Mucosa of rectum (tissue), 2 donors: ENCODE results near the gene CRISPLD2.

ENCODE experiments used
- H3K27ac ChIP-seq, 2 donors: one replicate each; pipeline ENCODE4 v1.7.0; 2013; ENCODE audit warnings: inconsistent platforms in 2 of 2, low read depth in 2 of 2, low read length in 2 of 2
- H3K27me3 ChIP-seq, 2 donors: one replicate each; pipeline ENCODE4 v1.7.0; 2013; ENCODE audit warnings: low read length in 2 of 2; ENCODE audit not compliant: control insufficient read depth in 2 of 2, insufficient read depth in 2 of 2
- H3K36me3 ChIP-seq, 2 donors: one replicate each; pipeline ENCODE4 v1.7.0; 2013; ENCODE audit warnings: low read length in 2 of 2; ENCODE audit not compliant: control insufficient read depth in 2 of 2, insufficient read depth in 2 of 2
- H3K4me1 ChIP-seq, 2 donors: one replicate each; pipeline ENCODE4 v1.7.0; 2013; ENCODE audit warnings: low read length in 2 of 2, mild to moderate bottlenecking in 1 of 2; ENCODE audit not compliant: control insufficient read depth in 2 of 2, insufficient read depth in 2 of 2
- H3K4me3 ChIP-seq, 2 donors: one replicate each; pipeline ENCODE4 v1.7.0; 2013; ENCODE audit warnings: low read length in 2 of 2
- H3K9ac ChIP-seq, 2 donors: one replicate each; pipeline ENCODE4 v1.7.0; 2013; ENCODE audit warnings: low read length in 2 of 2, low read depth in 1 of 2, mild to moderate bottlenecking in 1 of 2
- H3K9me3 ChIP-seq, 2 donors: one replicate each; pipeline ENCODE4 v1.7.0; 2013; ENCODE audit warnings: low read length in 2 of 2; ENCODE audit not compliant: control insufficient read depth in 2 of 2
- donor health status: healthy.
- donor health status: Normal muscosa, but diverticular disease.

CRISPLD2 gene

DNA sequence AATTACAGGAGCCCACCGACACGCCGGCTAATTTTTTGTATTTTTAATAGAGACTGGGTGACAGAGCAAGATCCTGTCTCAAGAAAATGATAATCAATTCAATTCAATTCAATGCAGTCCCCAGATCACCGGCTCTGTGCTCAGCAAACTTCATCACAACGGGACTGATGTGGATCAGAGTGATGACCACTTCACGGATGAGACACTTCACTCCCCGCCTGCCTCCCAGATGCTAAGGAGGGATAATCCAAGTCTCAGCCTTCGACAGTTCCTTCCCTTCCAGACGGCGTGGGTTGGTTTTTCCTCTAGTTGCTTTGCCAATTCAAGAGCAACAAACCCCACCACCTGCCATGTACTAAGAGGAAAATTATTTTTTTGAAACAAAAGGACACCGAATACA lies 97.7 kb downstream of the CRISPLD2 start:
- no peak overlapping the region for H3K27ac ChIP-seq
- H3K4me3 ChIP-seq, result no peak overlapping the region
- H3K9me3 ChIP-seq, result no peaks in the 10 kb centered on the region
- H3K9ac ChIP-seq, result no peak overlapping the region
- H3K4me1 ChIP-seq, result peaks cover 3 to 18% of the 10 kb centered on the region in 2 donors
- H3K27me3 ChIP-seq, result peaks cover 0 to 4% of the 10 kb centered on the region in 2 donors
- no peaks in the 10 kb centered on the region for H3K36me3 ChIP-seq

DNA sequence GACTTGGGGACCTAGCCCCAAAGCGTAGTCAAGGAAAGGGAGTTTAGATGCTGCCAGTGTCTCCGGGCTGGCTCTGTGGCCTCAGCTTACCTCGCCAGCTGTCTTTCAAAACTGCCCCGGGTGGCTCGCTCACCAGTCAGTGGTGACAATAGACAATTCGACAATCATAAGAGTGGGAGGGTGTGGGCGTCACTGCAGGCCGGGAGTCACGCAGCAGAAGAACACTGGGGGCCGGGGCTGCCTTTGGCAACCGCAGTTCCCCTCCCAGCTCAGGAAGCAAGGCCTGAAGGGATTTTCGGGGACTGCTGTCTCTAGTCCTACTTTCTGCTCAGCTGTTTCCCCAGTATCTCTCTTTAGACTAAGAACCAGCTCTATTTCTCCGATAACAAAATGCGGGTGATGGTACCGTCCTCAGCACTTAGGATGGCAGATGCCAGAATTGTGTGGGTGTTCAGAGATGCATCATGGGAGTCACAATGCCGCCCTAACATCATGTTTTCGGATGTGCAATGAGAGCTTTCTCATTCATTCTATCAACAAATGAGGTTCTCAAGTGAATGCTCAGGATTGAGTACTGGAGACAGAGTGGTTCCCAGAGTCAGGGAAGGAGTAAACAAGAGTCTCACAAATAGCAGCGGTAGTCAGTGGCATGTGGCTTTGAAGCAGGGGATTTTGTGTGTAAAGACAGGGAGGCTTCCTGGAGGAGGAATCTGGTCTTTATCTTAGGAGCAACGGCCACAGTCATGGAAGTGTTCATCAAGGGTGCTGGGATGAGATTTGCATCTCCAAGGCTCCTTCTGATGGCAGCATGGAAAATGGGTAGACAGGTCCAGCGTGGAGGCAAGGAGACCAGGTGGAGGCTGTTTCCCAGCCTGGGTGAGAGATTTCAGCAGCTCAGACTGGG lies 98.5 kb downstream of the CRISPLD2 start:
- Histone ChIP-seq H3K4me3 (no peak overlapping the region), H3K36me3 (no peaks in the 10 kb centered on the region), H3K27me3 (peaks cover 0 to 4% of the 10 kb centered on the region in 2 donors), H3K27ac (no peak overlapping the region), H3K4me1 (peaks cover 3 to 15% of the 10 kb centered on the region in 2 donors), H3K9ac (no peak overlapping the region), H3K9me3 (no peaks in the 10 kb centered on the region)

- Histone ChIP-seq H3K4me3 (no peak overlapping the region), H3K9me3 (no peaks in the 10 kb centered on the region), H3K9ac (no peak overlapping the region), H3K36me3 (no peaks in the 10 kb centered on the region), H3K27me3 (peaks cover 0 to 4% of the 10 kb centered on the region in 2 donors), H3K4me1 (peaks cover 0 to 5% of the 10 kb centered on the region in 2 donors), H3K27ac (no peak overlapping the region)
These were observed 99.5 kb downstream of the CRISPLD2 start for GRCh38 chr16:84919269-84919668.

DNA sequence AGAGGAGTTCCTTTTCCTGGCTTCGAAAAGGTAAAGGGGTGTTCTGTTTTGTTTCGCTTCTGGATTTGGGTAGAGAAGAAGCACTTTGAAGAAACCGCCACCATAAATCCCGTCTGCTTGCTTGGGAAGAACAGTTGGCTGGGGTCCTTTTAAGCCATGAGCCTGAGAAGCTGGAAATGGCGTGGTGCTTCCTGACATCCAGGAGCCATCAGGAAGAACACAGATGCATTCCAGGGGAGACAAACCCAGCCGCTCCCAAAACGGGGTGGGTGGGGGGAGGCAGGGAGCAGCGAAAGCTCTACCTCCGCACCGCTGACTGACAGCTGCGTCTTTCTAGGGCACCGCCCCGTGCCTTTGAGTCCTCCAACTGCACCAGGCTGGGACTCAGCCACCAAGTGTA lies 99.9 kb downstream of the CRISPLD2 start:
- H3K4me1 ChIP-seq, result peaks cover 3 to 8% of the 10 kb centered on the region in 2 donors
- H3K9ac ChIP-seq, result no peak overlapping the region
- peaks cover 0 to 4% of the 10 kb centered on the region in 2 donors for H3K27me3 ChIP-seq
- H3K27ac ChIP-seq, result peak overlapping the region in 1 of 2 donors; percentile 18
- no peak overlapping the region for H3K4me3 ChIP-seq
- H3K9me3 ChIP-seq, result no peaks in the 10 kb centered on the region
- no peaks in the 10 kb centered on the region for H3K36me3 ChIP-seq

- no peak overlapping the region for H3K4me3 ChIP-seq
These were observed 100.5 kb downstream of the CRISPLD2 start for GRCh38 chr16:84920333-84920732.

GRCh38 chr16:84922351-84923120 lies 102.8 kb downstream of the CRISPLD2 start:
- Histone ChIP-seq H3K4me3 (no peak overlapping the region), H3K4me1 (peaks cover 7 to 12% of the 10 kb centered on the region in 2 donors), H3K9me3 (no peaks in the 10 kb centered on the region), H3K9ac (no peak overlapping the region), H3K27ac (peak overlapping the region; percentile 67 to 69), H3K36me3 (no peaks in the 10 kb centered on the region), H3K27me3 (peaks cover 2 to 4% of the 10 kb centered on the region in 2 donors)

More at GRCh38 chr16:84920333-84920732, 100.5 kb downstream of the CRISPLD2 start:
- Histone ChIP-seq H3K27ac (no peak overlapping the region), H3K36me3 (no peaks in the 10 kb centered on the region), H3K9me3 (no peaks in the 10 kb centered on the region), H3K27me3 (peaks cover 2 to 4% of the 10 kb centered on the region in 2 donors), H3K4me1 (peaks cover 7 to 12% of the 10 kb centered on the region in 2 donors), H3K9ac (no peak overlapping the region)

- Histone ChIP-seq H3K9ac (no peak overlapping the region), H3K4me1 (peaks cover 9 to 28% of the 10 kb centered on the region in 2 donors), H3K4me3 (peak overlapping the region in 1 of 2 donors; percentile 14), H3K27me3 (peaks cover 0 to 2% of the 10 kb centered on the region in 2 donors), H3K27ac (peak overlapping the region in 1 of 2 donors; percentile 48), H3K9me3 (no peaks in the 10 kb centered on the region), H3K36me3 (no peaks in the 10 kb centered on the region)
These were observed 104.7 kb downstream of the CRISPLD2 start for GRCh38 chr16:84924331-84925091.

GRCh38 chr16:84925092-84925772 lies 105.4 kb downstream of the CRISPLD2 start:
- peak overlapping the region in 1 of 2 donors; percentile 14 for H3K4me3 ChIP-seq

DNA sequence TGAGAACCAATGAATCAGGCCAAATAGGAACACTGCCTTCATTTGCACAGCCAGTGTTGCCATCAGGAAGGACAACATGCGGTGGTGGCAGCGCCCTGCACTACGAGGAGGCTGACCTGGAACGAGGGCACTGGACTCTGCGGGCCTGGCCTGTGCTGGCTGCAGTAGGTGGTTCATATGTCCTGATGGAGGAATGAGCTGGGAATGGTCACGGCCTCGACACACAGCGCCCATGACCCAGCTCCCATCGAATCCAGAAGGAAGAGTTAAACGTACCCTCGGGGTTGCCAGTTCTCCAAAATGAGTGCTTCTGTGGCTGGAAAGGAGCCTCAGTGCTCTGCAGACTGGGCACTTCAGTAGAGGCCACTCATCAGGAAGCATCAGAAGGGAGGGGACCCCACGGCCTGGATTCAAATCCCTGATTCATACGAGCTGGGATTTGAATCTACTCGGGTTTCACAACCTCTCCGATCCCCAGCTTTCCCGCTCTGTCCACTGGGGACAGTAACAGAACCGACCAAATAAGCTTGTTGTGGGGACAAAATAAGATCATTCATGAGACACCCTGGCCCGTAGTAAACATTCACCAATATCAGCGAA lies 106.1 kb downstream of the CRISPLD2 start:
- Histone ChIP-seq H3K4me3 (no peak overlapping the region), H3K9ac (no peak overlapping the region), H3K4me1 (peaks cover 12 to 28% of the 10 kb centered on the region in 2 donors), H3K27ac (no peak overlapping the region), H3K27me3 (peaks cover 0 to 2% of the 10 kb centered on the region in 2 donors), H3K36me3 (no peaks in the 10 kb centered on the region), H3K9me3 (no peaks in the 10 kb centered on the region)

More at GRCh38 chr16:84925092-84925772, 105.4 kb downstream of the CRISPLD2 start:
- no peak overlapping the region for H3K27ac ChIP-seq
- H3K9ac ChIP-seq, result no peak overlapping the region
- H3K27me3 ChIP-seq, result peaks cover 0 to 2% of the 10 kb centered on the region in 2 donors
- H3K4me1 ChIP-seq, result peaks cover 12 to 28% of the 10 kb centered on the region in 2 donors
- H3K36me3 ChIP-seq, result no peaks in the 10 kb centered on the region
- H3K9me3 ChIP-seq, result no peaks in the 10 kb centered on the region
